ENCODE results near the gene ELP1.
A peak's percentile ranks its signal among the peaks of the same experiment; 100 is the strongest.

The ELP1 gene

DNA sequence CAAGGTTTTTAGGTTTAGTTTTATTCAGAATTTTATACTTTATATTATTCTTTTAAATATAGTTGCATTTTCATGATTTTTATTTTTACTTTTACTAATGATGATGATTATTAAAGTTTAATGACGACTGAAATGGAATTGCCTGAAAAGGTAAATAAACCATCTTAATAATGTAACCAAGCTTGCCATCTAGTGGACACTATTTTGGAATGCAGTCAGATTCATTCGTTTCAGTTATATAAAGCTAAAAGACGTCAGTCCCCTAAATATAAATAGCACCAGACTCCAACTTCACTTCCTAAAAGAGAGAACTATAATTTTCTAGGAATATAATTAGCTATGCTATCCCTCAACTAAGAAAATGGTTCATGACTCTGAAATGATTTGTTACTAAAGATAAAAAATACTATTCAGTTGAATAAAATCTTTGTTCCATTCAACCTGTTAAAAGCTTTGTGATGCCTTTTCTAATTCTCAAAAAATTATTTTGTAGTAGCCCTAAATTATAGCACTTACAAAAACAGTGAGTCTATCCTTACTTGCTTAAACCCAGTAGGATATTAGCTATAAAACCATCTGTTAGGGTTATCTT is 20.2 kb upstream of the ELP1 start:
- DNase-seq (ENCODE audit: low read depth), result peak; percentile 77
- TF ChIP-seq, protein P1, sequence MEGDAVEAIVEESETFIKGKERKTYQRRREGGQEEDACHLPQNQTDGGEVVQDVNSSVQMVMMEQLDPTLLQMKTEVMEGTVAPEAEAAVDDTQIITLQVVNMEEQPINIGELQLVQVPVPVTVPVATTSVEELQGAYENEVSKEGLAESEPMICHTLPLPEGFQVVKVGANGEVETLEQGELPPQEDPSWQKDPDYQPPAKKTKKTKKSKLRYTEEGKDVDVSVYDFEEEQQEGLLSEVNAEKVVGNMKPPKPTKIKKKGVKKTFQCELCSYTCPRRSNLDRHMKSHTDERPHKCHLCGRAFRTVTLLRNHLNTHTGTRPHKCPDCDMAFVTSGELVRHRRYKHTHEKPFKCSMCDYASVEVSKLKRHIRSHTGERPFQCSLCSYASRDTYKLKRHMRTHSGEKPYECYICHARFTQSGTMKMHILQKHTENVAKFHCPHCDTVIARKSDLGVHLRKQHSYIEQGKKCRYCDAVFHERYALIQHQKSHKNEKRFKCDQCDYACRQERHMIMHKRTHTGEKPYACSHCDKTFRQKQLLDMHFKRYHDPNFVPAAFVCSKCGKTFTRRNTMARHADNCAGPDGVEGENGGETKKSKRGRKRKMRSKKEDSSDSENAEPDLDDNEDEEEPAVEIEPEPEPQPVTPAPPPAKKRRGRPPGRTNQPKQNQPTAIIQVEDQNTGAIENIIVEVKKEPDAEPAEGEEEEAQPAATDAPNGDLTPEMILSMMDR (conservative IDR thresholded peaks at IDR 0.05; ENCODE audit: low read depth, low read length), result peak; percentile 66
- H3K4me3 ChIP-seq (ENCODE audit: low read depth, low read length), result no peak overlapping the region

DNA sequence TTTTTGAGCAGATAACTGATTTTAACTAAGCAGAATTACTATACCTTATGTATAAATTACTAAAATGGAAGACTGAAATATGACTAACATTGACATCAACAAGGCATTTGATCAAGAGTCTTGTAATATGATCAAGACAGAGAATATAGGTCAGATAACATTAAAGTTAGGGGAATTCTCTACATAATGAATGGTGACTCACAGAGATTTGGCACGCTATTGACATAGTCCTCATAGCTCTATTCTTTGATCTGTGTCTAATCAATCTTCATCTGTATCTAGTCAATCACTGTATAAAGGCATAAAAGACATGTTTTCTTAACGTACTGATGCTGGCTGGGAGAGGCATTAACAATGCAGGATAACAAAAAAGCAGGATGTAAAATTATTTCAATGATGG is 17.7 kb upstream of the ELP1 start:
- peak; percentile 13 for DNase-seq (ENCODE audit: low read depth)
- no peak overlapping the region for H3K4me3 ChIP-seq (ENCODE audit: low read depth, low read length)
- TF ChIP-seq, protein P1 (conservative IDR thresholded peaks at IDR 0.05; ENCODE audit: low read depth, low read length), result no peak

DNA sequence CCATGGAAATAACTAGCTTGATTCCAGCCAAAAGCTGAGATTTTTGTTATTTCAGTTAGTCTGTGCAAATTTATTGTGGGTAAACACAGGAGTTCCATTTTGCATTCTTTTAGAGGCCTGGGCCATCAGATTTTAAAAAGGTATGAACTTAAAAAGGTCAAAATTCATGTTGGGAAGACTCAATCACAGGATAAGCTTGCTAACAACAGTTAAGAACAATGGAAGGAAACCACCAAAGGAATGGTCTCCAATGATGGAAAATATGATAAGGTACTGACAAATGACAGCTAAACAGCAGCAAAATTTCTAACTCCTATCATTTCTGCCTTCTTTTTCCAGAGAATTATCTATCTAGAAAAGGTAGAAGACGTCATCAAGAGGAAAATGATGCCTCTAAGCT is 16.2 kb upstream of the ELP1 start:
- H3K4me3 ChIP-seq (ENCODE audit: low read depth, low read length), result no peak overlapping the region
- TF ChIP-seq, protein P1 (conservative IDR thresholded peaks at IDR 0.05; ENCODE audit: low read depth, low read length), result no peak
- no peak for DNase-seq (ENCODE audit: low read depth)

DNA sequence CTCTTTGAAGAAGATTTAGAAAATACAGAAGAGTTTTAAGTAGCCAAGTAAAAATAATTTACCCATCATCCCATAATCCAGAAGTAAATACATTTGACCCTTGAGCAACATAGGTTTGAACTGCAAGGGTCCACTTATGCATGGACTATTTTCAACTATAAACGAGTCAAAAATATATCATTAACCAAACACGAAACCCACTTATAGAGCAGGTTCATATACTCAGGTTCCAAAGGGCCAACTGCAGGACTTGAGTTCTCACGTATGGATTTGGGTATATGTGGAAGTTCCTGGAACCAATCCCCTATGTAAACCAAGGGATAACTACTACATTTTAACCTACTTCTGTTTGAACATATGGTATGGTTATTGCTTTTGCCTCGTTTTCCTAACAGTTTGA is 6.1 kb upstream of the ELP1 start:
- no peak for DNase-seq (ENCODE audit: low read depth)
- TF ChIP-seq, protein P1 (conservative IDR thresholded peaks at IDR 0.05; ENCODE audit: low read depth, low read length), result no peak
- H3K4me3 ChIP-seq (ENCODE audit: low read depth, low read length), result no peak overlapping the region

DNA sequence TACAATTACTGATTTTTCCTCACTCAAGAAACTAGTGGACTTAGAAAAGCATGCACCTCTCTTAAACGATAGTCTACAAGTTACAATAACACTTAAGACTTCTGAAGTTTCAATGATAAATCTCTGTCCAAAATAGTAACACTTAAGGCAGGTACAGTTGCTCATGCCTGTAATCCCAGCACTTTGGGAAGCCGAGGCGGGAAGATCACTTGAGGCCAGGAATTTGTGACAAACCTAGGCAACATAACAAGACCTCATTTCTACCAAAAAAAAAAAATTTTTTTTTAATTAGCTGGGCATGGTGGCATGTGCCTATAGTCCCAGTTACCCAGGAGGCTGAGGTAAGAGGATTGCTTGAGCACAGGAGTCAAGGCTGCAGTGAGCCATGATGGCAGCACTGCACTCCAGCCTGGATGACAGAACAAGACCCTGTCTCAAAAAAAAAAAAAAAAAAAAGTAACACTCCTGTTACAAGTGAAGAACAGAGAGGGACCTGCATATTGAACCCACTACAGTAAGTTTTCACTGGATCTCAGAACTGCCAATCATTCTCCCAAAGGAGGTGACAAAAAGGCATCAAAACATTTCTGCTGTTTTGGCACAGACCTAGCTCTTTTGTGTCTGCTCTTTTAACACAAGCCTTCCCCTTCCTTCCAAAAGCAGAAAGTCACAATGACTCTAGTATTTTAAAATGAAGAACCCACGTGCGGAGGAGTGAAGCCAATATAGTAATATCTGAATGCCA is 3.8 kb upstream of the ELP1 start:
- H3K4me3 ChIP-seq (ENCODE audit: low read depth, low read length), result no peak overlapping the region
- no peak for DNase-seq (ENCODE audit: low read depth)
- TF ChIP-seq, protein P1 (conservative IDR thresholded peaks at IDR 0.05; ENCODE audit: low read depth, low read length), result no peak

DNA sequence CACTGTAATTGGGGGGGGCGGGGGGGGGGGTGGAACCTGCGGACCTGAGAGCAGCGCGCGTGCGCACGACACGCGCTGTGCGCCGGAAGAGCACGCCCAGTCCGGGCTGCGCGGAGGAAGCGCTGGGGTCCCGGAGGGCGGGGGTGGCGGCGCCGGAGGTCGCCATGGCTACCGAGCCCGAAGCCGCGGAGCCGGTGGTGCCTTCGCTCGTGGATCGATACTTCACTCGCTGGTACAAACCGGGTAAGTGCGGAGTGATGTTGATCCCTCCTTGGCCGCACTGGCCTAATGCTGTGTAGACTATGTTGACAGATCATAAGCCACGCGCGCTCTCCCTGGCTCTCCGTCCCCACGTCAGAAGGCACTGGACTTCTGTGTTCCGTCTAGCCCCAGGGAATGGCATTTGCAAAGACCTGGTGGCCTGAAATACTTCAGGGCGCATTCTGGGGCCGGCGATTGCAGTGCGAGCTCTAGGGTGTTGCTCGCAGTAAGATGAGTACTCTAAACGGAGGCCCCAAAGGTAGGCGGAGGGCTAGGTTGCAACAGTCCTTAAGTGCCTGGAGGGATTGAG is 484 bp upstream of the ELP1 start, which contains the start of gene ABITRAM:
Gene ABITRAM (plus strand): TSS at position 78 of the 571 bp plus-strand sequence. CDS start 87 bp downstream, at position 165.
- DNase-seq (ENCODE audit: low read depth), result peak; percentile 86
- H3K4me3 ChIP-seq (ENCODE audit: low read depth, low read length), result peak within 1 kb of the TSS; percentile 88
- TF ChIP-seq, protein P1 (conservative IDR thresholded peaks at IDR 0.05; ENCODE audit: low read depth, low read length), result no peak

Measured in choroid plexus epithelial cell (primary cell).